IMR-90 (cell line): ENCODE results near the gene RNF180. TPM values are rescaled to one million over a fixed set of nuclear protein-coding genes. Genes with fewer than 3 reads are reported as not detected.

Source experiments
- ATAC-seq: fragments of 200-7000 bp; cut with Tn5 transposase; 2 replicates; pipeline ENCODE4 v1.9.1; 2020; ENCODE audit warnings: low read depth, mild to moderate bottlenecking, moderate library complexity
- BruUV-seq: library from RNA; stranded (reverse); fragments of 400-500 nt; replicated peaks from 2 replicates; lab custom pipeline; 2021; lab: Mats Ljungman, UMichigan
- CTCF ChIA-PET: fragments of 300-600 bp; formaldehyde crosslinking; extraction: SDS; loops from one replicate; lab custom pipeline; 2021; ENCODE audit warnings: antibody characterized with exemption; lab: Yijun Ruan, JAX
- POLR2A ChIA-PET: fragments of 300-600 bp; sonication (Branson Sonifier 250); formaldehyde crosslinking; loops from one replicate; lab custom pipeline; 2022; ENCODE audit warnings: antibody characterized with exemption; ENCODE audit not compliant: unreplicated experiment; lab: Charles Lee
- DNase-seq: peaks from one replicate; pipeline ENCODE4 v3.0.0; 2013
- H2AFZ ChIP-seq: replicated peaks from 2 replicates; pipeline ENCODE3; 2013; ENCODE audit warnings: low read length, mild to moderate bottlenecking; ENCODE audit not compliant: poor library complexity
- H2AK5ac ChIP-seq: 2 replicates; pipeline ENCODE4 v1.6.1; 2013; ENCODE audit warnings: low read depth, low read length, inconsistent platforms
- H2AK9ac ChIP-seq: replicated peaks from 2 replicates; pipeline ENCODE3; 2013; ENCODE audit warnings: mild to moderate bottlenecking, low read depth, low read length, moderate library complexity; ENCODE audit not compliant: poor library complexity
- H2BK120ac ChIP-seq: 2 replicates; pipeline ENCODE4 v1.6.1; 2013; ENCODE audit warnings: low read depth, low read length, inconsistent platforms
- H2BK15ac ChIP-seq: 3 replicates; pipeline ENCODE4 v1.6.1; 2013; ENCODE audit warnings: low read depth, low read length, inconsistent platforms
- H2BK20ac ChIP-seq: 2 replicates; pipeline ENCODE4 v1.6.1; 2013; ENCODE audit warnings: low read depth, mild to moderate bottlenecking, inconsistent platforms, low read length, moderate library complexity
- H2BK5ac ChIP-seq: 2 replicates; pipeline ENCODE4 v1.6.1; 2013; ENCODE audit warnings: mild to moderate bottlenecking, low read depth, low read length, inconsistent platforms; ENCODE audit not compliant: poor library complexity, severe bottlenecking
- H3K14ac ChIP-seq: replicated peaks from 2 replicates; pipeline ENCODE4 v1.6.1; 2013; ENCODE audit warnings: low read depth, low read length, inconsistent platforms
- H3K18ac ChIP-seq: 2 replicates; pipeline ENCODE4 v1.6.1; 2013; ENCODE audit warnings: low read depth, low read length, control low read depth
- H3K23ac ChIP-seq: 2 replicates; pipeline ENCODE4 v1.6.1; 2013; ENCODE audit warnings: low read depth, low read length, inconsistent platforms
- H3K27ac ChIP-seq: 2 replicates; pipeline ENCODE4 v1.5.1; 2013; ENCODE audit warnings: mild to moderate bottlenecking, control low read depth, low read length; ENCODE audit not compliant: insufficient read depth
- H3K27me3 ChIP-seq: 2 replicates; pipeline ENCODE4 v1.6.1; 2013; ENCODE audit warnings: low read length; ENCODE audit not compliant: control insufficient read depth, insufficient read depth
- H3K36me3 ChIP-seq: 2 replicates; pipeline ENCODE4 v1.6.1; 2013; ENCODE audit warnings: low read length, mixed read lengths; ENCODE audit not compliant: control insufficient read depth, insufficient read depth
- H3K4ac ChIP-seq: 2 replicates; pipeline ENCODE4 v1.6.1; 2013; ENCODE audit warnings: low read depth, low read length, inconsistent platforms
- H3K4me1 ChIP-seq: 2 replicates; pipeline ENCODE4 v1.6.1; 2013; ENCODE audit warnings: low read length, mixed read lengths; ENCODE audit not compliant: control insufficient read depth, insufficient read depth
- H3K4me2 ChIP-seq: 2 replicates; pipeline ENCODE4 v1.6.1; 2013; ENCODE audit warnings: low read depth, mild to moderate bottlenecking, control low read depth, low read length, moderate library complexity
- H3K4me3 ChIP-seq: 2 replicates; pipeline ENCODE4 v1.5.1; 2013; ENCODE audit warnings: low read depth, mild to moderate bottlenecking, control low read depth, low read length, moderate library complexity; ENCODE audit not compliant: insufficient read depth
- H3K56ac ChIP-seq: 2 replicates; pipeline ENCODE4 v1.6.1; 2013; ENCODE audit warnings: low read length, inconsistent platforms; ENCODE audit not compliant: insufficient read depth; ENCODE audit errors: extremely low read depth
- H3K79me1 ChIP-seq, 2 experiments: 2 replicates each; pipeline ENCODE4 v1.6.1; 2013; ENCODE audit warnings: low read length in 2 of 2, inconsistent platforms in 1 of 2, low read depth in 1 of 2
- H3K9ac ChIP-seq: 2 replicates; pipeline ENCODE4 v1.6.1; 2013; ENCODE audit warnings: low read depth, low read length, control low read depth
- H3K9me1 ChIP-seq: 2 replicates; pipeline ENCODE4 v1.6.1; 2013; ENCODE audit warnings: low read length, inconsistent platforms; ENCODE audit not compliant: insufficient read depth
- H3K9me3 ChIP-seq: 2 replicates; pipeline ENCODE4 v1.6.1; 2013; ENCODE audit warnings: low read length; ENCODE audit not compliant: control insufficient read depth, insufficient read depth
- H4K20me1 ChIP-seq: 2 replicates; pipeline ENCODE4 v1.6.1; 2013; ENCODE audit warnings: low read length, inconsistent platforms; ENCODE audit not compliant: insufficient read depth
- H4K5ac ChIP-seq: 2 replicates; pipeline ENCODE4 v1.6.1; 2013; ENCODE audit warnings: mild to moderate bottlenecking, low read depth, low read length, control low read depth
- H4K8ac ChIP-seq, 2 experiments: 2 replicates each; pipeline ENCODE4 v1.6.1; 2013; ENCODE audit warnings: low read depth in 2 of 2, low read length in 2 of 2, control low read depth in 1 of 2, inconsistent platforms in 1 of 2
- H4K91ac ChIP-seq: 2 replicates; pipeline ENCODE4 v1.6.1; 2013; ENCODE audit warnings: low read depth, low read length, inconsistent platforms; ENCODE audit not compliant: insufficient read depth
- FOS ChIP-seq: fragments of 150-350 bp; IDR thresholded peaks from 2 replicates; pipeline ENCODE4 v1.6.1; 2016; ENCODE audit warnings: low read depth, low read length
- MXI1 ChIP-seq: IDR thresholded peaks from 2 replicates; pipeline ENCODE4 v1.6.1; 2012; ENCODE audit warnings: low read depth, mild to moderate bottlenecking, low read length, moderate library complexity, borderline replicate concordance
- POLR2A ChIP-seq: IDR thresholded peaks from 2 replicates; pipeline ENCODE4 v1.6.1; 2012; ENCODE audit warnings: mild to moderate bottlenecking, low read depth, low read length
- RAD21 ChIP-seq: IDR thresholded peaks from 2 replicates; pipeline ENCODE4 v1.6.1; 2012; ENCODE audit warnings: low read length, improper control_type of control experiment
- WGBS, 2 experiments: methylation state at CpG; one replicate each; pipeline versions ENCODE4 v1.1.5 to v1.1.7; 2013; ENCODE audit warnings: missing lambda C conversion rate in 2 of 2; ENCODE audit not compliant: insufficient read length in 1 of 2; ENCODE audit errors: extremely low coverage in 2 of 2; 5-methylcytosine and 5-hydroxymethylcytosine counted together
- dilution Hi-C: fragments of 300-500 bp; cut with HindIII; formaldehyde crosslinking; loops from one replicate; pipeline ENCODE4 v1.14.3; 2018; ENCODE audit warnings: low sequenced_read_pairs; ENCODE audit not compliant: unreplicated experiment
- in situ Hi-C: fragments of 300-500 bp; cut with MboI; formaldehyde crosslinking; loops from 3 replicates; pipeline ENCODE4 v1.14.3; 2019; ENCODE audit warnings: low sequenced_read_pairs, inconsistent platforms, mixed read lengths
- intact Hi-C: fragments of 100-400 bp; cut with micrococcal nuclease; formaldehyde crosslinking; loops from 2 replicates; pipeline ENCODE4 v1.10.0; 2022
- polyA plus RNA-seq, 3 experiments: library from polyadenylated mRNA; depleted of rRNA; stranded (reverse); fragments of >200 nt; gene quantifications; 2 replicates each; pipeline ENCODE4 v1.2.3, GENCODE V29; 2012; ENCODE audit warnings: low replicate concordance in 1 of 3
- total RNA-seq: library from RNA; depleted of rRNA; stranded (reverse); fragments of >200 nt; gene quantifications from 2 replicates; pipeline ENCODE4 v1.2.3, GENCODE V29; 2012

Gene RNF180
- total and polyA plus RNA-seq, 2 of the 4 experiments (the other 2 are of a cell fraction): 0.02 to 0.36 TPM

- ChIA-PET CTCF (no interaction called here), POLR2A (no interaction called here)
- Histone ChIP-seq H3K23ac (no peak overlapping the region), H3K27ac (no peak overlapping the region), H3K79me1 (no peaks in the 10 kb centered on the region), H3K9me3 (no peaks in the 10 kb centered on the region), H3K9ac (no peak overlapping the region), H3K56ac (no peak overlapping the region), H3K4ac (no peak overlapping the region), H2AK9ac (no peak overlapping the region), H3K36me3 (no peaks in the 10 kb centered on the region), H3K4me2 (no peak overlapping the region), H4K5ac (no peak overlapping the region), H3K27me3 (no peaks in the 10 kb centered on the region), H2BK5ac (no peak overlapping the region), H3K14ac (no peak overlapping the region), H4K91ac (no peak overlapping the region), H3K18ac (no peak overlapping the region), H2AFZ (no peak overlapping the region), H2AK5ac (no peak overlapping the region), H3K9me1 (no peaks in the 10 kb centered on the region), H4K8ac (no peak overlapping the region), H3K4me1 (no peaks in the 10 kb centered on the region), H2BK20ac (no peak overlapping the region), H4K20me1 (no peaks in the 10 kb centered on the region), H3K4me3 (no peak overlapping the region), H2BK120ac (no peak overlapping the region), H2BK15ac (no peak overlapping the region)
- intact Hi-C loops: no loop called here
- ATAC-seq: no peak
- dilution Hi-C loops: no loop called here
- in situ Hi-C loops: no loop called here
- DNase-seq: no peak
- TF ChIP-seq POLR2A: no peak
- no peak for TF ChIP-seq RAD21
- no peak for TF ChIP-seq FOS
- no peak for TF ChIP-seq MXI1
- no TSS peak for BruUV-seq
- WGBS, 2 experiments: 71% methylated on average over 1 of the region's 1 CpG; no CpG with 5 or more reads in 1 of the 2 experiments
These were observed 19.2 kb downstream of the RNF180 start for GRCh38 chr5:64184832-64185231.
